ENCODE measurements around the gene NID1. TPM values are rescaled to one million over a fixed set of nuclear protein-coding genes. Genes with fewer than 3 reads are reported as not detected.

The NID1 gene
- total and polyA plus RNA-seq, 9 of the 15 experiments (the other 6 are each of a cell fraction or from before 2014, with no cell fraction given) = 0.22 TPM; not detected in 8

- TF ChIP-seq ZNF592 (IDR thresholded peaks at IDR 0.05) (no peak), EZH2 (IDR thresholded peaks at IDR 0.05; ENCODE audit: borderline replicate concordance, low read depth, low read length) (no peak), ZNF12 (CRISPR knock-in tag; IDR thresholded peaks at IDR 0.05) (no peak), TAF1 (IDR thresholded peaks at IDR 0.05; ENCODE audit: control insufficient read depth, extremely low read depth, insufficient read depth, low read length, severe bottlenecking) (no peak), BCOR (IDR thresholded peaks at IDR 0.05) (no peak)
- TF ChIP-seq, protein P1, sequence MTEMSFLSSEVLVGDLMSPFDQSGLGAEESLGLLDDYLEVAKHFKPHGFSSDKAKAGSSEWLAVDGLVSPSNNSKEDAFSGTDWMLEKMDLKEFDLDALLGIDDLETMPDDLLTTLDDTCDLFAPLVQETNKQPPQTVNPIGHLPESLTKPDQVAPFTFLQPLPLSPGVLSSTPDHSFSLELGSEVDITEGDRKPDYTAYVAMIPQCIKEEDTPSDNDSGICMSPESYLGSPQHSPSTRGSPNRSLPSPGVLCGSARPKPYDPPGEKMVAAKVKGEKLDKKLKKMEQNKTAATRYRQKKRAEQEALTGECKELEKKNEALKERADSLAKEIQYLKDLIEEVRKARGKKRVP (CRISPR knock-in tag; IDR thresholded peaks at IDR 0.05) = no peak
Measured at GRCh38 chr1:236059011-236059410, 5.9 kb downstream of the NID1 start (continued).

Measured in K562 (cell line).